ENCODE data around the gene PIGL.

- TF ChIP-seq CTCF (IDR thresholded peaks at IDR 0.05): no peak
- TF ChIP-seq POLR2A (IDR thresholded peaks at IDR 0.05): no peak
- TF ChIP-seq EP300 (IDR thresholded peaks at IDR 0.05; ENCODE audit: low read depth): no peak
Observed at GRCh38 chr17:16239931-16240330, 22.9 kb downstream of the PIGL start.

Measured in transverse colon (tissue), 3 donors.